DOHH2 (cell line): ENCODE results near the gene CMTM4.

Experiments used
- EZH2phosphoT487 ChIP-seq: fragments of 200-600 bp; sonication (generic); IDR thresholded peaks from 2 replicates; pipeline ENCODE4 v1.6.1; 2017; ENCODE audit warnings: borderline replicate concordance, mild to moderate bottlenecking, antibody characterized with exemption, low read length, moderate library complexity, mixed read lengths
- TF ChIP-seq, protein P1 (sequence below): fragments of 200-600 bp; sonication (generic); IDR thresholded peaks from one replicate; pipeline ENCODE4 v1.5.1; 2014; ENCODE audit warnings: antibody characterized with exemption, mild to moderate bottlenecking, low read depth, low read length; ENCODE audit not compliant: poor library complexity, severe bottlenecking

DNA sequence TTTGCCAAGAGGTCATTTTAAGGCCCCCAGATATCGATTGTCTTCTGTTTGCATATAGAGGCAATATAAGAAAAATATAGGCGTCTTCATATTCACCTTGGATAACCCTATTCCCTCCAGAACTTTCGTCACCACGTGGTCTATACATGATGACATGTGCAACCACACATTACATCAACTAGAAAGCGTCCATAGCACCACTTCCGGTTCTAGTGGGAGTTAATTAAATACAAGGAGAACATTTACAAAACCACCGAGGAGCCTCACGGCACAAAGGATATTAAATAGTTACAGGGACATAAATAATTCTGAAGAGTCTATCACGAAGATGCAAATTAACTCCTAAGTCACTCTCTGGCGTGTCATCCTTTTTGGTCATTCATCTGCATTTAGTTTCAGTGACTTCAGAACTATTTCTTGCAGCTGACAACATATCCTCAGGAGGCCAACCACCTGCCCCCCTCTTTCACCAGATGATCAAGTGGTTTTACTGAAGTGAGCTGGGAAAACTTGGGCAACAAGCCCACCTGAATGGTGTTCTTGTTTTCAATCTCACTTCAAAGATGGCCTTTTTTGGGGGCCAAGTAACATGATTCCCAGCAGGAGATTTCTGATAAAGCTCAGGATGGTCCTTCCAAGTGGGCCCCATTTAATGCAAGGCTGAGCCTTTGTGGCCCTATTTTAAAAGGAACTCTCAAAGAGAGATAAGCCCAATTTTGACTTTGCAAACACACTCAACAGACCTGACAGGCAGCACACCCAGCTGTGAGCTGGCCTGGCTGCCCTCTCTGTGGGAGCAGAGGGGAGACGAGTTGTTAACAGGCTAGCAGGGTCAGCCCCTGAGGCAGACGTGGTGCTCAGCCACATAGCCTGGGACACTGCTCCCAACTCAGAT lies 76.8 kb downstream of the CMTM4 start:
- TF ChIP-seq, protein P1, sequence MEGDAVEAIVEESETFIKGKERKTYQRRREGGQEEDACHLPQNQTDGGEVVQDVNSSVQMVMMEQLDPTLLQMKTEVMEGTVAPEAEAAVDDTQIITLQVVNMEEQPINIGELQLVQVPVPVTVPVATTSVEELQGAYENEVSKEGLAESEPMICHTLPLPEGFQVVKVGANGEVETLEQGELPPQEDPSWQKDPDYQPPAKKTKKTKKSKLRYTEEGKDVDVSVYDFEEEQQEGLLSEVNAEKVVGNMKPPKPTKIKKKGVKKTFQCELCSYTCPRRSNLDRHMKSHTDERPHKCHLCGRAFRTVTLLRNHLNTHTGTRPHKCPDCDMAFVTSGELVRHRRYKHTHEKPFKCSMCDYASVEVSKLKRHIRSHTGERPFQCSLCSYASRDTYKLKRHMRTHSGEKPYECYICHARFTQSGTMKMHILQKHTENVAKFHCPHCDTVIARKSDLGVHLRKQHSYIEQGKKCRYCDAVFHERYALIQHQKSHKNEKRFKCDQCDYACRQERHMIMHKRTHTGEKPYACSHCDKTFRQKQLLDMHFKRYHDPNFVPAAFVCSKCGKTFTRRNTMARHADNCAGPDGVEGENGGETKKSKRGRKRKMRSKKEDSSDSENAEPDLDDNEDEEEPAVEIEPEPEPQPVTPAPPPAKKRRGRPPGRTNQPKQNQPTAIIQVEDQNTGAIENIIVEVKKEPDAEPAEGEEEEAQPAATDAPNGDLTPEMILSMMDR, result no peak
- no peak for TF ChIP-seq EZH2phosphoT487
